Measurements from ENCODE around the gene PARP3.

GRCh38 chr3:51940648-51941462 lies 1.3 kb upstream of the PARP3 start:
- TF ChIP-seq POLR2A (IDR thresholded peaks at IDR 0.05) (no peak), CTCF (IDR thresholded peaks at IDR 0.05) (no peak)
